OCI-LY1 (cell line): Measurements from ENCODE around the gene RAB19.

Experiments used
- EZH2 ChIP-seq: fragments of 200-600 bp; sonication (generic), shearing (Covaris generic); IDR thresholded peaks from 2 replicates; pipeline ENCODE4 v1.8.0; 2017; ENCODE audit warnings: borderline replicate concordance, mixed run types, mild to moderate bottlenecking, antibody characterized with exemption, low read length, moderate library complexity, mixed read lengths
- TF ChIP-seq, protein P1 (sequence below): fragments of 200-600 bp; sonication (generic), shearing (Covaris generic); IDR thresholded peaks from 2 replicates; pipeline ENCODE4 v1.5.1; 2017; ENCODE audit warnings: mild to moderate bottlenecking, antibody characterized with exemption, low read length, moderate library complexity, mixed read lengths

DNA sequence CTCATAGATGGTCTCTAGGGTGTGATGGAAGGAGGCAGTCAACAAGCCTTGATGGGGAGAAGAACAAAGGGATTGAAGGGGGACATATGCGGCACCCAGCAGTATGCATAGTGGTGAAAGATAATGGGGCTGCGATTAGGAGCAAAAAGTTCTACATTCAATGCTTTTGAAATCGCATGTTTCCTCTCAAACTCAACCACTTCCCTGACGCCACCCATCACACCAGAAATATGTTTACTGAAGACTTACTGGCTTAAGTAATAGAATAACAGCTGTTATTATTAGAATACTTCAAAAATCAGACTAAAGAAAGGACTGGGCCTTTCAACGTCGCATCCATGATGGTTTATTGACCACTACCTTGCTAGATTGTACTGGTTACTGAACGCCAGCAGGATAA lies 44.0 kb downstream of the RAB19 start:
- TF ChIP-seq, protein P1, sequence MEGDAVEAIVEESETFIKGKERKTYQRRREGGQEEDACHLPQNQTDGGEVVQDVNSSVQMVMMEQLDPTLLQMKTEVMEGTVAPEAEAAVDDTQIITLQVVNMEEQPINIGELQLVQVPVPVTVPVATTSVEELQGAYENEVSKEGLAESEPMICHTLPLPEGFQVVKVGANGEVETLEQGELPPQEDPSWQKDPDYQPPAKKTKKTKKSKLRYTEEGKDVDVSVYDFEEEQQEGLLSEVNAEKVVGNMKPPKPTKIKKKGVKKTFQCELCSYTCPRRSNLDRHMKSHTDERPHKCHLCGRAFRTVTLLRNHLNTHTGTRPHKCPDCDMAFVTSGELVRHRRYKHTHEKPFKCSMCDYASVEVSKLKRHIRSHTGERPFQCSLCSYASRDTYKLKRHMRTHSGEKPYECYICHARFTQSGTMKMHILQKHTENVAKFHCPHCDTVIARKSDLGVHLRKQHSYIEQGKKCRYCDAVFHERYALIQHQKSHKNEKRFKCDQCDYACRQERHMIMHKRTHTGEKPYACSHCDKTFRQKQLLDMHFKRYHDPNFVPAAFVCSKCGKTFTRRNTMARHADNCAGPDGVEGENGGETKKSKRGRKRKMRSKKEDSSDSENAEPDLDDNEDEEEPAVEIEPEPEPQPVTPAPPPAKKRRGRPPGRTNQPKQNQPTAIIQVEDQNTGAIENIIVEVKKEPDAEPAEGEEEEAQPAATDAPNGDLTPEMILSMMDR: no peak
- TF ChIP-seq EZH2: no peak
